Measurements from ENCODE around the gene JPH3.
A peak's percentile ranks its signal among the peaks of the same experiment; 100 is the strongest.

Gene JPH3

DNA sequence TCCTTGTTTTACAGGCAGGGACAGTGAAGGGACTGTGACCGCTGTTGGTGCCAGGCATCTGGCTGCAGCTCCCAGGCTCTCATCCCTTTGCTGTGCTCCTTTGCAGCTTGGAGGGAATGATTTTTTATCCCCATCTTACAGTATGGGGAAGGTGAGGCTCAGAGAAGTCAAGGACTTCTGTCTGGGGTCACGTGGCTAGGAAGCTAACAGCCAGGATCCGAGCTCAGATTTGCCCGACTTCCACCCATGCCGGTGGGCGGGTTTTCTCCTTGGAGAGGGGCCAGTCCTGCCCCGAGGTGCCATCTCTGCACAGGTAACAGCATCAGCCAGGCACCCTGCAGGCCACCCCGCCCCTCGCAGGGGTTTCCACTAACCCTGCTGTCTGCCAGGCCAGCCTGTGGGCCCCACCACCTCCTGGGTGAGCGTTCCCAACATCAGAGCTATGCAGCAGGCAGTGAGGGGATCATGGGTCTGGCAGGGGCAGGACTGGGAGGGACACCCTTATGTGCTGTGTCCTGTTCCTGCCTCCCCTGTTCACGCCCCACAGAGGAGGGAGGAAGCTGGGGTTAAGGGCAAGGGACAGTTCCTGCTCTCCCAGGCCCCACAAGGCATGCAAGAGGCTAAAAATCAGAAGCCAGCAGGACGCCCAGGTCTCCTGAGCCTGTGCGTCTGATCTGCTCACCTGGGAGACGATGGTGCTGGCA is 25.4 kb downstream of the JPH3 start:
- no peak for DNase-seq

DNA sequence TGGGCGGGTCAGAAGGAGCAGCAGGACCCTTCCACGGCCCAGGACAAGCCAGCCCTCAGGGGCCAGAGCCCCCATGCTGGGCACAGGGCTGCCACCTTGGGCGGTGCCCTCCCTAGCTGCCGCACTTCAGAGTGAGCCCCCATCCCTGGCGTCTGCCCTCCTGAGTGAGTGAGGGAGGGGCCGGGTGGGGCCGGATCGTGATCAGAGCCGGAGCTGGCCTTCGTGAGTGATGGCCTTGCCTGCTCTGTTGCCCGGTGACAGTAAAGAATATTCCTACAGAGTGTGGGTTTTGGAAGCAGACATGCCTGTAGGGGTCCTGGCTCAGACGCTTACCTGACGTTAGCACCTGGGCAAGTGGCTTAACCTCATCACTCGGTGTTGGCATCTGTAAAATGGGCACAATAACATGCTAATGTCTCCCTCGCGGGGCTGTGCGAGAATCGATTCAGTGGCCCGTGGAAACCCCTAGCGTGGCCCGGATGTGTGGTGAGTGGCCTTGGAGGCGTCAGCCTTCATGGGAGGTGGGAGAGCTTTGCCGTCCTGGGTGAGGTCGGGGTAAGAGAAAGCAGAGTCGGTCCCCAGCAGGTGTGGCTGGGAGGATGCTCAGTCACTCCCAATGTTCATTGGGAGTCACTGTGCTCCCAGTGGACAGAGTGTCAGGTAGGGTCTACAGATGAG is 26.1 kb downstream of the JPH3 start:
- DNase-seq: no peak

DNA sequence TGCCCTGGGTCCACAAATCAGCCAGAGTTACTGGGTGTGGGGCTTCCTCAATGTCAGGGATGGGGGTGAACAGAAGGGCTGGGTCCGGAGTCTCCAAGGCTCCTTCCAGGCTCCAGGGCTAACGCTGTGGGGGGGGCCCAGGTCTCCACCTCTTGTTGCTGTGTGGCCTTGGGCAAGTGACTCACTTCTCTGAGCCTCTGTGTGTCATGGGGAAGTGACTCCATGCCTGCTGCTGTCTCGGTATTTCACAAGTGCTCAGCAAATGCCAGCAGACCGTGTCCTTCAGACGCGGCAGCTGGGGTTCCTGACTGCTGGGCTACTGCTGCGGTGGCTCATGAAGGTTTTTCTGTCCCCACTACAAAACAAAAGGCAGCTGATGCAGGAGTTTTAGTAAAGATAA is 26.6 kb downstream of the JPH3 start:
- no peak for DNase-seq

DNA sequence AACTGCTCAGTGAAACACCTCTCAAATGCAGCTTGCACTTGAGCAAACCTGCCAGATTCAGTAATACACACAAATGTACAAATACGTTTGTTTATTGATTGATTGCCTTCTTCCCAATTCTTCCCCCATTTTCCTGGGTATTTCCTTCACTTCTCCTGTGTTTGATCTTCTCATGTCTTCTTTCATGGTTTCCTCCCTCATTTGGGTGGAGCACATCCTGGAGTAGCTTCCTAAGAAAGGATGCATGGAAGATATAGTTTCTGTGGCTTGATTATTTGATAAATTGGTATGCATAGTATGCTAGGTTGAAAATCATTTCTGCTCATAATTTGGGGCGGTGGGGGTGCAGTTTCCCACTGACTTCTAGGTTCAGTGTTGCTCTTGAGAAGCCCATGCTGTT is 28.8 kb downstream of the JPH3 start:
- DNase-seq: no peak

DNA sequence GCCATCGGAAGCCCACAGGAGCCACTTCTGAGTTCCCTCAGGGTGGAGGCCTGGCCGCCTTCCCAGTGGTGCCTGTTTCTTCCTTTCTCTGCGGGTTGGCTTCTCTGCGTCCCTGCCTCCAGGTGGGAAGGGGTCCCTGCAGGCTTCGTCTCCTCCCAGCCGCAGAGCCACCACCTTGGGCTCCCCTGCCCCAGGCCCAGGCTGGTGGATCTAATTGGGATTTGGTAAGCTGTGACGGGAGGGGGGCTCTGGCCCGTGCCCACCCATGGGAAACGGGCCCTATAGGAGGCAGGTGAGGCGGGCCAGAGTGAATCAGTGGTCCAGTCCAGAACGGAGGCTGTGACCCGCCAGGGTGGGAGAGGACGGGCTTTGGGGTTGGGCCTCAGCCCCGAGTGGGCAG is 32.1 kb downstream of the JPH3 start:
- no peak for DNase-seq

DNA sequence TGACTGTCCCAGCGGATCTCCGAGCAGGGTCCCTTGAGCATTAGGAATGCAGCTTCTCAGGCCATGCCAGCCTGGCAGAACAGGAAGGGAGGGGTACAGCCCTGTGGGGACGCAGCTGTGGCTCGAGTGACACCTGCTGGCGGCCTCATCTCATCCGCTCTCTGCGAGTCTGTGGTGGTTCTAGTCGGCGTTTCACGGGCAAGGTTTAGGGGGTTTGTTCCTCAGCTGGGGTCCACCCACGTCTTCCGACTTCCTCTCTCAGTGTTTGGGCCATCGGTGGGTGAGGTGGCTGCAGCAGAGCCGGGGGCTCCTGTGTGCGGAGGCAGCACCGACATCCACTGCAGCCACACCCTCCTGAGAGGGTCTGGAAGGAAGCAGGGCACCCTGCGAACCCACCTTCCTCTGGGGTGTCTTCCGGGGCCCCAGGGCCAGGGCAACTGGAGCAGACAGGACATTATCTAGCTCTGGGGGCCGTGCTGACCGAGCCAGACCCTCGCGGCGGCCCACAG is 33.3 kb downstream of the JPH3 start:
- peak; percentile 7 for DNase-seq

DNA sequence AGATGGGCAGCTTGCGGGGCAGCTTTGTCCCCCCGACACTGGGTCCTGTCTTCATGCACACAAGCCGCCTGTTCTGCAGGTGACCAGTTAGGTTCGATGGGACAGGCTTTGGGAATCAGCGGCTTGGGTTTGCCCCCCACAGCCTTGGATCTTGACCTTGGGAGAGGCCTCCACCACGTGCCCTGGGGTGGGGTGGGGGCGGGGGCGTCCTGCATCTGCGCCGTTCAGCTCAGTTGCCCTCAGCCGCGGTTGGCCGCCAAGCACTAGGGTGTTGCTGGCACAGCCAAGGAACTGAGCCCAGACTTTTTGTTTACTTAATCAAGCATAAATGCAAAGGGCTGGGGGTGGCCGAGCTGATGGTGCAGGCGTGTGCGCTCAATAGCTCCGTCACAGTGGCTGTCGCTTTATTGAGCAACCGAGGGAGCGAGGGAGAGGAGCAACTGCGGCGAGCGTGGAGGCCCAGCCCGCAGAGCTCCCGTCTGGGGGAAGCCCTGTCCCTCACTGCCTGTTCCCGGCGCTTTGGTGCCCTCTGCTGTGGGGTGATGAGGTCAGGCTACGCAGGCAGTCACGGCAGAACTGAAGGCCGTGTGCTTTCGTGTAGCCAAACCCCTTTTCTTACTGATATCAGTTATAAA is 33.9 kb downstream of the JPH3 start:
- DNase-seq: no peak

DNA sequence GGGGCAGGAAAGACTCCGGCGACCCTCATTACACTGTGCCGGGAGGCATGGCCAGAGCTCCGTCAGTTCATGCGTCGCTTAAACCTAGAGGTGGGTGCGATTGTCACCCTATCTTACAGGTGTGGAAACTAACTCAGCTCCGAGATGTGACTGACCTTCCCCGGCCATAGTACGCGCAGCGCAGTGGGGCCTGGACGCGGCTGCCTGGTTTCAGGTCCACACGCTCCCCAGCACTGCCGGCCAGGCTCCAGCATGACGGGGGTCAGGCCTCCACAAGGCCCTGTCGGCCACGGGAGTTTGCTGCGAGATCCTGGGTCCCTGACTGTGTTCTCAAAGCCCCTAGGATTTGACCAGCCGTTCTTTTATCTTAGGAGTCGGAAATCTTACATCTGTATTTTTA is 34.4 kb downstream of the JPH3 start:
- DNase-seq: no peak

DNA sequence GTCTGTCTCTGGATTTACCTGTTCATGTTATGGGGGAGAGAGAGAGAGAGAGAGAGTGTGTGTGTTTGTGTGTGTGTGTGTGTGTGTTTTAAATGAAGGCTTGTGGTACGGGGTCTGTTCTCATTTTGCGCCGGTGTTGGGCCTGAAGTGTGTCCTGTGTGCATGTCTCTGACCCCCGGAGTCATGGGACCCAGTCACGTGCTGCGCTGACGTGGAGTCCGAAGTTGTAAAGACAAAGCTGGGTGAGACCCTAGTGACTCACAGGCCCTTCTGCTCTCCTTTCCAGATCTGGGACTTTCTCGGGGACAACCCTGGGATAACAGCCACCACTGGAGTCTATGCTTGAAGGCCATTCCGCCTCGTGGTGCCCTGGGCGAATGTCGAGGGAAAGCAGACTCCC is 35.0 kb downstream of the JPH3 start:
- DNase-seq: no peak

DNA sequence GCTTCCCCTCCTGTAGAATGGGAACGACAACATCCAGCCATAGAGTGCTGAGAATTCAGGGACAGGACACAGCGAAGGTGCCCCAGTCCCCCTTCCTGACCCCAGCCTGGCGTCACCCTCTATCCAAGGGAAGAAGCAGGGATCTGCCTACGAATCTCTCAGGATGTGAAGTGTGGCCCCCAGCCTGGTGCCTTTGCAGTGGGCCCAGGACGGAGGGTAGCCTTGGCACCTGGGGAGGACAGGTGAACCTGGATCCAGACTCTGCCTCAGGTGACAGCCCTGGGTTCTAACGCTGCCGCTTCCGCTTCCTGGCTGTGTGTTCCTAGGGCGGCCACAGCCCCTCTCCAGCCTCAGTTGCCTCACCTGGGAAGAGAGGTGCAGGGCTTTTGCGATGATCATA is 36.4 kb downstream of the JPH3 start:
- no peak for DNase-seq

DNA sequence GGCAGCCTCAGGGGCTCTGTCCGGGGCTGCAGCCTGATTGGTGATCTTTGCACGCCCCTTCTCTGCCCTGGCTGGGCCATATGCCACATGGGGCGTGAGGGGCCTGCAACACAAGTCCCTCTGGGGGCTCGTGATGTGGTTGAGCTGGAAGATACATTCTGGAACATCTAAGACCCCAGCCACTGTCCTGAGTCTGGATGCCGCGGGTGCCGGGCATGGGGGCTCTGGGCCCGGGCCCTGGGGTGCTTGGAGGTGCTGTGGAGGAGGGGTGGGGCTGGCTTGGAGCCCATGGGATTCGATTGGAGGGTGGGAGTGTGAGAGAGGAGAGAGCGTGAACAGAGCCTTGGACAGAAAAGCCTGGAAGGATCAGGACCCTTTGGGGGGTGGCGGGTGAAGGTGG is 39.4 kb downstream of the JPH3 start:
- no peak for DNase-seq

DNA sequence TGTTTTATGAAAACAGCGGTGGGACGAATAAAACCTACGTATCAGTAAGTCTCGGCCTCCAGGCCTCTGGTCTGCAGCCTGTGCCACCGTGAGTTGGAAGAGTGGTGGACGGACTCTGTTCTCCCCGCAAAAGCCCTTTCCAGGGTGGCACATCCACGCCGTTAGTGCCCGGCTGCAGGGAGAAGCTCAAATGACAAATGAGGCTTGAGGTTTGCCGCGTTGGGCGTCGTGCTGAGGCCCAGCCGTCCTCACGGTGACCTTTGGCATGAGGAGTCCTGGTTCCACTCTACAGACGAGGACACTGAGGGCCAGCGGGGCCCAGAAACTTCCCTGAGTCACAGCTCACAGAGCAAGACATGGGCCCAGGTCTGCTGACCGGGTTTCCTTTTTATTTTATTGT is 40.2 kb downstream of the JPH3 start:
- no peak for DNase-seq

DNA sequence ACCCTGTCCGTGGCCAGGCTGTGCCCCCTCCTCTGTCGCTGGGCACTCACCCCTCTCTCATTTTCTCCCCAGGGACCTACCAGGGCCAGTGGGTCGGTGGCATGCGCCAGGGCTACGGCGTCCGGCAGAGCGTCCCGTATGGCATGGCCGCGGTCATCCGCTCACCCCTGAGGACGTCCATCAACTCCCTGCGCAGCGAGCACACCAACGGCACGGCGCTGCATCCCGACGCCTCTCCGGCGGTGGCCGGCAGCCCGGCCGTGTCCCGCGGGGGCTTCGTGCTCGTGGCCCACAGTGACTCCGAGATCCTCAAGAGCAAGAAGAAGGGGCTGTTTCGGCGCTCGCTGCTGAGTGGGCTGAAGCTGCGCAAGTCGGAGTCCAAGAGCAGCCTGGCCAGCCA is 41.9 kb downstream of the JPH3 start:
- DNase-seq: no peak

DNA sequence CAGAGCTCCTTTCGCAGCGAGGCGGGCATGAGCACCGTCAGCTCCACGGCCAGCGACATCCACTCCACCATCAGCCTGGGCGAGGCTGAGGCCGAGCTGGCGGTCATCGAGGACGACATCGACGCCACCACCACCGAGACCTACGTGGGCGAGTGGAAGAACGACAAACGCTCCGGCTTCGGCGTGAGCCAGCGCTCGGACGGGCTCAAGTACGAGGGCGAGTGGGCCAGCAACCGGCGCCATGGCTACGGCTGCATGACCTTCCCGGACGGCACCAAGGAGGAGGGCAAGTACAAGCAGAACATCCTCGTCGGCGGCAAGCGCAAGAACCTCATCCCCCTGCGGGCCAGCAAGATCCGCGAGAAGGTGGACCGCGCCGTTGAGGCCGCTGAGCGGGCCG is 42.3 kb downstream of the JPH3 start:
- no peak for DNase-seq

DNA sequence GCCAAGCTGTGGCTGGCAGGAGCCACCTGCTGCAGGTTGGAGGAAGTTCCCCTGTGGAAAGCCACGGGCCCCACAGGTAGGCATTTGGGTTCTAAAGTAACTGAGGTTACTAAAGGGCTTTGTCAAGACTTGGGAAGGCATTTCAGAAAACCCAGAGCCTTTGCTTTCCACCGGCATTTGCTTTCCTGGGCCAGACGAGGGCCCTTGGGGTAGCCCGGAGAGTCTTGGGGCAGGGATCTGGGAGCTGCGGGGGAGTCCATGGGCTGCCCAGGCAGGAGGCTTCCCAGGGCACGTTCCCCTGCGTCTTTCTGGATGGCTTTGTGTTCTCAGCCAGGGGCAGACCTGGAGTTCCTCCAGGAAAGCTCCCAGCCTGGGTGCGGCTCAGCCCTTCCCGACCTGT is 43.5 kb downstream of the JPH3 start:
- no peak for DNase-seq

DNA sequence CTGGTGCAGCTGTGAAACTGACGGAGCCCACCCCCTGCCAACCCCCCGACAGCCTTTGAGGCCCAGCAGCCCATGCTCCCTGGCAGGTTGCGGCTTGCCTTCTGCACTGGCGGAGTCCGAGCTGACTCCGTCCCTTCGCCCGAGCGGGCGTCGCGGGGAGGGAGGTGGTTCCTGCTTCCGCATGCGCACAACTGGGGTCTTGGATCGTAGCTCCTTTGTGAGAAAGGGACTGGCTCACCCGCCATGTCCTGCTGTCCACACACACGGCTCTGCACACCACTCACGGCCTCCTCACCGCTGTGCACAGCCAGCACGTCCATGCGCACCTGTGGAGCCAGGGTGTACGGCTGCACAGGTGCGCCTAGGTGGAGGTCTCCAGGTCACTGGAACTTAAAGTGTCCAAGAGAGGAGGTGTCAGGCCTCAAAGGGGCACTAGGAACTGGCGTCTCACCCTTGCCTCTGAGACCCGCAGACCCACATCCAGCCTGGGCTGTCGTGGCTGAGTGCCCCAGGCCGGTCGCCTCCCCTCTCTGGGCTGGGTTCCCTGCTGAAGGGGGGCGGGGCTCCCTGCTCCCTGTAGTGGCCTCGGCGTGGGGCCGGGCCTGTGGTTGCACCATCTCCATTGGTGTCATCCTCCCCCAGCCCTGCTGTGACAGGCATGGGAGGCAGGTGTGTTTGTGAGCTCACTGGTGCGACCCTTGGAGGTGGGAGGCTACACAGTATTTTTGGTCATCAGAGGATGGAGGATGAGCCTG is 45.3 kb downstream of the JPH3 start:
- no peak for DNase-seq

DNA sequence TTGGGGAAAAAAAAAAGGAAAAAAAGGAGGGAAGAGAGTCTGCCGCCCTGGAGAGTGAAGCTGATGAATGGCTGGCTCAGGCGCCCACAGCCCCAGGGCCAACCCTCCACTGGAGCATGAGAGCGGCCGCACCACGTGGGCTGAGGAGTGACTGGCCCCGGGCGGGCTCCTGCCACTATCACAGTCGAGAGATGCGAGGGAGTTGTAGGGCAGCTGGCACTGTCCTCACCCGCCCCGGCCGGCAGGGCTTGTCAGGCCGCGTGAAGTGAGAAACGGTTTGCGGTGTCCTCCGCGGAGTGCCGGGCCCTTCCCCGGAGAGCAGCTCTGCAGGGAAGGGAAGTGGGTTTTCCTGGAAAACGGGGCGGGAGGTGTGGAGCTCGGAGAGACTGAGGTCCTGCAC is 45.9 kb downstream of the JPH3 start:
- no peak for DNase-seq

DNA sequence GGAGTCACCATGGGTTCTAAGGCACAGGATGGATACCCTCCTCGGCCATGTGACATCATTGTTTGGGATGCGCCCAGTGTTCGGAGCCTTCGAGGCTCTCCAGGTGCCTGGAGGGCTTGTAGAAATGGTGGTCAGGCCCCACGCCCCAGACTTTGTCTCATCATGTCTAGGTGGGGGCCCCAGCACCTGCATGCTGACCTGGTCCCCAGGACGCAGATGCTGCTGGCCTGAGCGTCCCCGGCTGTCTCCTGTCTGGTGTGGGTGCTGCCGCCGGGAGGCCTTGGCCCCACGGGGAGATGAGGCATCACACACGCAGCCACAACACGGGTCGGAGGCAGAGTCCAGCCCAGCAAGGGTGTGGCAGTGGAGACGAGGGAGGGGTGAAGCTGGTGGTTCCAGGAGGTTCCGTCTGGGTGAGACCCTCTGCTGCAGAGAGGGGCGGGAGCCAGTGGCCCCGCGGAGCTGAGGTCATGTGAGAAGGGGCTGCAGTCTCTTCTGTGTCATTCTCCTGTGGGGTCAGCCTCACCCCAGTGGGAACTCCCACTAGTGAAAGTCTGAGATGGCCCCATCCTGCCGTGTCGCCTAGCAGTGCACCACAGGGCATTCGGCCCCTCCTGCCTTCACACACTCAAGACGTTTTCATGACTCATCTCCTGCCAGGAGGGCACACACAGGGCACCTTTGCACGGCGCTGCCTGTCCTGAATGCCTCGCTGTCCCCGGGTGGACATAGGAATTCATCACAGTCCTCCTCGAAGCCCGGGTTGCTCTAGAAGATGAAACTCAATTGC is 46.6 kb downstream of the JPH3 start:
- no peak for DNase-seq

DNA sequence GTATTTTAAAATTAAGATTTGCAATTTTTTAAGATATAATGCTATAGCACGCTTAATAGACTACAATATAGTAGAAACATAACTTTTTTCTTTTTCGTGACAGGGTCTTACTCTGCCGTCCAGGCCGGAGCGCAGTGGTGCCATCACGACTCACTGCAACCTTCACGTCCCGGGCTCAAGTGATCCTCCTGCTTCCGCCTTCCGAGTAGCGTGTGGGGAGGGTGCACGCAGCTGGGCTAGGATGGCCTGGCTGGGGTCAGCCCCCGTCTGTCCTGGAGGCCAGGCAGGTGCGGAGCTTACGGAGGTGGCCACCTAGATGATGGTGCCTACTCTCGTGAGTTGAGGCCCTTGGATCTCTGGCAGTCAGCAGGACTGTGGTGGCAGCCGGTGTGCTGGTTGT is 50.1 kb downstream of the JPH3 start:
- no peak for DNase-seq

DNA sequence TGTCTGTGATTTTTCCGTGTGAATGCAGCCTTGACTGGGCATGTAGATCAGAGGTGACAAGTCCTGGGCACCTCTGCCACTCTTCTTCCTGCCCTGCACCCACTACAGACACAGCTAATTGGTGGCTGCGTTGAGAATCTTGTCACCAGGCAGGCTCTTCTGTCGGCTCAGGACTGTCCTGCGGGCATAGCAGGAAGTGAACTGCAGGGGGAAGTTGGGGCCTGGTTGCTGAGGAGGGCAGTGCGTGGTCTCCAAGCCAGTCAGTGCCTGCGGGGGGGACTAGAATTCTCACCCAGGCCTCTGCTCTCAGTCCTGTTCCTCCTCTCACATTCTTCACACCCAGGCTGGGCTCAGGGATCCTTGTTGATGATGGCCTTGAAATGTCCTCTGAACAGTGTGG is 50.5 kb downstream of the JPH3 start:
- no peak for DNase-seq

DNA sequence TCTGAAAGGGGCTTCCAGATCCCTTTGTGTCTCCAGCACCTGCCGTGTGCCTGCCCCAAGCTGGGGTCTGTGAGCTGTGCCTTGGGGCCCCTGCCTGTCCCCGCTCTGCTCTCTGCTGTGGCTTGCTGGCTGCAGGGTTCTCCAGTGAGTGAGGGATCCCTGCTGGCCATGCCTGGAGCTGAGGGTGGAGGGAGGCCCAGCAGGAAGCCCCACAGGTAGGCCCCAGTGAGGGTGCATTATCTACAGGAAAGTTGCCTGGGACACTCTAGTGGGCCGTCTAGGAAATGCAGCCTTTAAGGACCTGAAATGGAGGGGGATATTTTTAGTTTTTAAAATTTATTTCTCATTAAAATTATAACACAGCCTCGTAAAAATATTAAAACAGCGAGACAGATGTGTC is 50.9 kb downstream of the JPH3 start:
- DNase-seq: no peak

DNA sequence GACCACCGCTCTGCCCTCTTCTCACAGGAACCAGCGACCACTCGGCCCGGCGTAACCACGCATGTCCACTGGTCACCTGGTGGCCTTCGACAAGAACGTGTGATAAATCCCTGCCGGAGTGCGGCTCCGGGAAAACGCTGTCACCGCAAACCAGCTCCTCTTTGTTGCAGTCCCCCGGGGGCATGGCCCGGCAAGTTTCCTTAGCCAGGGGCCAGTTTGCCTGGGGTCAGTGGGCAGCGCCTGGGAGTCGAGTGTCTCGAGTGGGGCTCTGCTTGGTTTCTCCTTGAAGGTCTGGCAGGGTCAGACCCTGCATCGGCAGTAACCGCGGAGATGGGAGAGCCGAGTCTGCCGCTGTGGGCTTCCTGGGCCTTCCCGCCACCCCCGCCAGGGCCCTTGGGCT is 52.5 kb downstream of the JPH3 start:
- no peak for DNase-seq

DNA sequence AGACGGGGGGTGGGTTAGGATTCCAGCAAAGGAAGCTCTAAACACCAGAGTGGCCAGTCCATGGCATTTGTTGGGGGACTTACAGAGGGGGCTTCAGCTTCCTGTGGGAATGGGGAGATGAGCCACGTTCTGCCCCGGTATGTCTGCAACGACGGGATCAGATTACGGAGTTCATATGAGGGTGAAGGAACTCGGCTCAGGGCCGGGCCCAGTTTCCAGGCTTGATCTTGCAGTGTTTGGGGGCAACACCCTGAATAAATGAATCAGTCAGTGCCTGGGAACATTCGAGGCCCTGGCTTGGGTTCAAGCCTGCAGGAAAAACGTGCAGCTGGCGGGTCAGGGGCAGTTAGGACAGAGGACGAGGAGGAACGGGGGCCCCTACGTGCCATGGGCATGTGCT is 54.0 kb downstream of the JPH3 start:
- no peak for DNase-seq

Measured in NCI-H2029 treated with DMSO at 0.1 percent for 48 hours (cell line).